AG04450 (cell line): ENCODE measurements around the gene ICAM3. TPM values are rescaled to one million over a fixed set of nuclear protein-coding genes. Genes with fewer than 3 reads are reported as not detected.

Experiments
- CTCF ChIA-PET: fragments of 300-600, 350-600 bp; formaldehyde crosslinking; extraction: SDS; loops from one replicate; lab custom pipeline; 2022; ENCODE audit warnings: antibody characterized with exemption, inconsistent platforms; lab: Charles Lee
- POLR2A ChIA-PET: fragments of 350-600 bp; formaldehyde crosslinking; extraction: SDS; loops from one replicate; lab custom pipeline; 2021; ENCODE audit warnings: antibody characterized with exemption, inconsistent platforms; lab: Yijun Ruan, JAX
- DNase-seq: peaks from one replicate; pipeline ENCODE4 v3.0.0-alpha.2; 2011; ENCODE audit warnings: low read depth, low spot score
- H3K27ac ChIP-seq: one replicate; pipeline ENCODE4 v1.5.1; 2012; ENCODE audit warnings: low read depth, low read length, control low read depth
- H3K27me3 ChIP-seq: one replicate; pipeline ENCODE4 v1.6.0; 2012; ENCODE audit warnings: low read length; ENCODE audit not compliant: control insufficient read depth, insufficient read depth
- H3K4me3 ChIP-seq: 2 replicates; pipeline ENCODE4 v1.5.1; 2011; ENCODE audit warnings: mild to moderate bottlenecking, low read depth, low read length, control low read depth
- H3K9me3 ChIP-seq: 2 replicates; pipeline ENCODE4 v1.5.1; 2012; ENCODE audit warnings: low read length; ENCODE audit not compliant: control insufficient read depth, insufficient read depth
- CTCF ChIP-seq: IDR thresholded peaks from 2 replicates; pipeline ENCODE4 v1.5.1; 2011; ENCODE audit warnings: low read depth, low read length, control low read depth, inconsistent platforms
- polyA plus RNA-seq: library from polyadenylated mRNA; depleted of rRNA; stranded (reverse); fragments of >200 nt; gene quantifications from 2 replicates; pipeline ENCODE4 v1.2.3, GENCODE V29; 2011

ICAM3 gene
- polyA plus RNA-seq, 1 experiment: 6.7 TPM

DNA sequence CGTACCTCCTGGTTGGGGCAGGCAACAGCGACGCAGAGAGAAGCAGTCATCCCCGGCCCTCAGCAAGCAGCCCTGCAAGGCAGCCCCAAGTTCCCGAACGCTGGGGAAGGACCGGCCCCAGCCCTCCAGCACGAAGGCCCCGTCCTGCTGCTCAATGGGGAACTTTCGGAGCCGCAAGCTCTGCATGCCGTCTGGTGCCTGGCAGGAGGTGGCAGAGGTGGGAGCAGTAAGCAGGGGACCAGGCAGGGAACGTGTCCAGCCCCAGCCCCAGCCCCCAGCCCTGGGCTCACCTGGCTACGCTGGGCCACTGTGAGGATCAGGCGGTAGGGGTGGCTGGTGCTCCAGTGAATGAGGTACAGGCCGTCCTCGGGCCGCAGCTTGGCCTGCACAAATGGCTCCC lies 22.8 kb upstream of the ICAM3 start:
- no peak overlapping the region for H3K27ac ChIP-seq
- CTCF ChIA-PET: interaction anchor here (0.8 kb wide), 1 partner anchor 93 kb away, joined by 3 read pairs; no protein-coding TSS in a partner anchor
- TF ChIP-seq CTCF: no peak
- H3K9me3 ChIP-seq: no peaks in the 10 kb centered on the region
- no peak for DNase-seq
- POLR2A ChIA-PET: no interaction called here
- H3K27me3 ChIP-seq: no peaks in the 10 kb centered on the region
- no peak overlapping the region for H3K4me3 ChIP-seq

GRCh38 chr19:10361569-10362011 lies 22.2 kb upstream of the ICAM3 start:
- ChIA-PET POLR2A (no interaction called here), CTCF (no interaction called here)
- no peak for DNase-seq
- no peaks in the 10 kb centered on the region for H3K9me3 ChIP-seq
- H3K4me3 ChIP-seq: no peak overlapping the region
- H3K27me3 ChIP-seq: no peaks in the 10 kb centered on the region
- H3K27ac ChIP-seq: no peak overlapping the region
- TF ChIP-seq CTCF: no peak

- H3K4me3 ChIP-seq: no peak overlapping the region
- DNase-seq: no peak
- no peak overlapping the region for H3K27ac ChIP-seq
- H3K27me3 ChIP-seq: no peaks in the 10 kb centered on the region
- POLR2A ChIA-PET: no interaction called here
- no peak for TF ChIP-seq CTCF
- H3K9me3 ChIP-seq: peaks cover 8% of the 10 kb centered on the region; the same call in 1 of the 2 replicates
- CTCF ChIA-PET: interaction anchor here (0.6 kb wide), 1 partner anchor 83 kb away, joined by 3 read pairs; no protein-coding TSS in a partner anchor
Measured at GRCh38 chr19:10356431-10356830, 17.0 kb upstream of the ICAM3 start.

DNA sequence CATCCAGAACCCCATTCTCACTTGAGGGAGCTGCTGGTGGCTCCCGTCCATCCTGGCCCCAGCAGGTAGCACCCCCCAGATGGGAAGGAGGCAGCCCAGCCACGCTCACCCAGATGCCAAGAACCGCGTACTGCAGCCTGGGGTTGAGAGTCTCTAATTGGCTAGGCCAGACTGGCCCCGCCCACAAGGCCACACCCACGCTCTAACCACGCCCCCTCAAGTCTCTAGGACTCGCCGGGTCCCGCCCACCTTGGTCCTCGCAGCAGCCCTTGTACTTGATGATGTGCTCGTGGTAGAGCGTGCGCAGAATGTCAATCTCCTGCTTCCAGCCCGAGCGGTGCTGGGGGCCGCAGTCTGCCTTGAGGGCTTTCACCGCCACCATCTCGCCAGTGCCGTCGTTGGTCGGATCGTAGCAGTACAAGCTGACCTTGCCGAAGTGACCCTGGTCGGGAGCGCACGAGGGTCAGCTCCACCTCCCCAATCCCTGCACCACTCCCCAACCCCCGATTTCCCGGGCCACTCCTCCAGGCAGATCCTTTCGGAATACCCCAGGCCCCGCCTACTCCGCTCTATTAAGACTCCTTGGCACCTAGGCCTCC lies 14.5 kb upstream of the ICAM3 start:
- H3K9me3 ChIP-seq: peaks cover 8% of the 10 kb centered on the region; the same call in 1 of the 2 replicates
- POLR2A ChIA-PET: no interaction called here
- no peak overlapping the region for H3K4me3 ChIP-seq
- H3K27ac ChIP-seq: no peak overlapping the region
- H3K27me3 ChIP-seq: no peaks in the 10 kb centered on the region
- TF ChIP-seq CTCF: no peak
- no peak for DNase-seq
- CTCF ChIA-PET: no interaction called here

DNA sequence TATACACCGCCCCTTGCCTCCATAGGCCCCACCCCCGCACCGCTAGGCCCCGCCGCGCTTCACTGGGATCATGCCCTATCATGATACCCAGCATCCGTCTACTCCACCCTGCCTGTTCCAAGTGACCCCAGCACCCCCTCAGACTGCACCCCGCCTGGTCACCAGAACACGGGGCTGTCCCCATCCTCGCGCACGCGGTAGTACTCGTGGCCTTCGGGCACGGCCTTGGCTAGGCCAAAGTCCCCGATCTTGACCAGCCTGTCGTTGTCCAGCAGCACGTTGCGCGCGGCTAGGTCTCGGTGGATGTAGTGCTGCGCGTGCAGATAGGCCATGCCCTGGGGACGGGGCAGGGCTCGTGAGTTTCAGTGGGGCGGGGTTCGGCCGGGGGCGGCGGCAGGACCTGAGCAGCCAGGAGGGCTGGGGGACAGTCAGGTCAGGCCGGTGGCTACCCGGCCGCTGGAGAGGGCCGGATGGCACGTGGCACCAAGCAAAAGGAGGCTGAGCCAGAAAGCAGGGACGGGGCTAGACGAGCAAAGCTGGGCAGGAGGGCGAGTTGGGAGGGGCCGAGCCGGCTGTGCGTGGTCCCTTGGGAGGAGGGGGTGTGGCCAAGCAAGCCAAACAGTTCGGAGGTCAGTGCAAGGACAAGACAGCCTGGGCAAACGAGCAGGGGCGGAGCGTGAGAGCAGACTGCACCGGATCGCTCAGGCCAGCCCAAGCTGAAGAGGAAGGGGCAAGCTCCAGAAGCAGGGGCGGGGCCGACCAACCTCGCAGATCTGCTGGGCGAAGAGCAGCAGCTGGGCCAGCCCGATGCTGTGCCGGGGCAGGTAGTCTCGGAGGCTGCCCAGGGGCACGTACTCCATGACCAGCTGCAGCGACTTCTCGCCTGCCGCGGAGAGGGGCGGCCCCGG lies 13.6 kb upstream of the ICAM3 start:
- no peak for TF ChIP-seq CTCF
- H3K9me3 ChIP-seq: peaks cover 8% of the 10 kb centered on the region; the same call in 1 of the 2 replicates
- no peaks in the 10 kb centered on the region for H3K27me3 ChIP-seq
- CTCF ChIA-PET: no interaction called here
- H3K4me3 ChIP-seq: no peak overlapping the region
- H3K27ac ChIP-seq: no peak overlapping the region
- DNase-seq: no peak
- POLR2A ChIA-PET: no interaction called here
